GM21423 (cell line): ENCODE data around the gene JCHAIN.
"Not testable (repeated sequence)": the region's sequence is repeated elsewhere in the genome, so short reads cannot be mapped to it uniquely, and the experiment has no call there.

ENCODE experiments used
- ATAC-seq: cut with Tn5 transposase; IDR thresholded peaks from one replicate; pipeline ENCODE4 v1.9.1; 2021; ENCODE audit warnings: mild to moderate bottlenecking, moderate library complexity; ENCODE audit not compliant: unreplicated experiment

JCHAIN gene

GRCh38 chr4:70651864-70652506 is 14.3 kb downstream of the JCHAIN start:
- peak; percentile 37 for ATAC-seq

- not testable (repeated sequence) for ATAC-seq
These were observed 15.6 kb downstream of the JCHAIN start for GRCh38 chr4:70650741-70651140.

- no peak for ATAC-seq
These were observed 26.1 kb downstream of the JCHAIN start for GRCh38 chr4:70640192-70640591.

GRCh38 chr4:70637239-70637913 is 28.9 kb downstream of the JCHAIN start:
- peak; percentile 68 for ATAC-seq

DNA sequence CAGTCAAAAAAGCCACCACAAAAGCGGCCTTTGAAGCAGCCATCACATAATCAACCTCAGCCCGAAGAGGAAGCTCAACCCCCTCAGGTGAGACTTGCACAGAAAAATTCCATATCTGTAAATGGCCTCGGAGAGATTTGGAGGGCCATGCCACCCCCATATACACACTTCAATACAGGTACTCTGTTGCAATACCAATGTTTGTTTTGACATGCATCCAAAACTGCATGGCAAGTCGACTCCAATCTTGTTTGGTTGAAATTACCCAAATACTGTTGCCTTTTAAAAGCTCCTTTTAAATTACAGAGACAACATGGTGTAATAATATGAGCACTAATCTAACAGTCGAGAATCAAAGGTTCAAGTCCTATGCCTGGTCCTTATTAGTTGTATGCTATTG is 31.8 kb downstream of the JCHAIN start:
- ATAC-seq: no peak

DNA sequence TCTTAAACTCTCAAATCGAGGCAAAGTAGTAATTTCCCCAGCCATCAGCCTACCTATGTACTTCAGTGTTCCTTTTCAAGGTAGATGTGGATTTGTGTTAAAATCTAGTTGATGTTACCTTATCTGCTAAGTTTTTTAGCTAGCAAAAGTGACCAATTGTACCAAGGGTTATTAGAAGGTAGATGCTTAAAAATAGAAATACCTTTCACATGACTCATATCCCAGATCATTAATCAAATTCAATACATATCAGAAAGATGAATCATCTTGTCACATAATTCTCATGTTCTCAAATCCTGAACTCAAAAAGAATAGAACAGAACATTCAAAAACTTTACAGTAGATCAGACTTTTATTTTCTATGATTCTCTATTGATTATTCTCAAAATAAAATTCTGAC is 34.3 kb downstream of the JCHAIN start:
- ATAC-seq: no peak

DNA sequence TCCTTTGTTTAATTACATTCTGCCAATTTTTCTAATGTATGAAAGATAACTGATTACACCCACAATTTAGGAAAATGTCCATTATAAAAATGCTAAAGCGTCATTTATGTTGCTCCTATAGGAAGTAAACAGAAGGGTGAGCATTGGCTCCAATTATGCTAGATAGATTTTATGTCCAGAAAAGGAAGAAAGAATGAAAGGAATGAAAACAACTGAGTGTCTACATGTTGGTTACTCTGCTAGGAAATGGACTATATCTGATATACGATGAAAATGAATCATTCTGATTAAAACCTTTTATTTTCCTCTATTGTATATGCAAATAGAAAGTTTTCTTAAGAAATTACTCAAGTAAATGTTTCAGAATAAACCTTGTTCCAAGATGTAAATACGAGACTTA is 36.1 kb downstream of the JCHAIN start:
- no peak for ATAC-seq

GRCh38 chr4:70629469-70630090 is 36.7 kb downstream of the JCHAIN start:
- no peak for ATAC-seq

GRCh38 chr4:70628444-70628843 is 37.9 kb downstream of the JCHAIN start, which contains the start of gene ENAM:
ENAM (plus strand) TSS chr4:70628744; CDS start chr4:70629501, 757 bp downstream.
- no peak for ATAC-seq

- ATAC-seq: no peak
These were observed 38.7 kb downstream of the JCHAIN start for GRCh38 chr4:70627620-70628019.

DNA sequence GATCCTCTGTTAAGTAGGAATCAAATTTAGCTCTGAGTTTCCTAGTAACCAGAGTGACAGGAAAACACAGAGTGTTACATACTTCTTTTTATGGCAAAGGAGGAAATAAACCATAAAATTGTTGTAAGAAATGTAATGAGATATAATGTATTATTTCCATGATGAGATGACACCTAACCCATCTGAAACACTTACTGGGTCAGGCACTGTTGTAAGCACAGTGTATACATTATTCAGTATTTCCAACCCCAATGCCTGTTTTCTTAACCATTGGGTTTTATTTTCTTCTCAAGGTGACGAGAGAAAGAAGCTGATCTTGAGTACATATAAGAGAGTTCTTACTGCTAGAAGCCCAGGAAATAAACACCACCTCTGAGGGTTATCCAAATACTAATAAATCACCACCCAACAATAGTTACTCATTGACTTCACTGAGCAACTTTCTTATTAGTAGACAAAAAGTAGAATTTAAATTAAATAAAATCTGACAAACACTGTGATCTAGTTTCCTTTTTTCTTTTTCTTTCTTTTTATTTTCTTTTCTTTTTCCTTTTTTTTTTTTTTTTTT is 42.0 kb downstream of the JCHAIN start:
- no peak for ATAC-seq

DNA sequence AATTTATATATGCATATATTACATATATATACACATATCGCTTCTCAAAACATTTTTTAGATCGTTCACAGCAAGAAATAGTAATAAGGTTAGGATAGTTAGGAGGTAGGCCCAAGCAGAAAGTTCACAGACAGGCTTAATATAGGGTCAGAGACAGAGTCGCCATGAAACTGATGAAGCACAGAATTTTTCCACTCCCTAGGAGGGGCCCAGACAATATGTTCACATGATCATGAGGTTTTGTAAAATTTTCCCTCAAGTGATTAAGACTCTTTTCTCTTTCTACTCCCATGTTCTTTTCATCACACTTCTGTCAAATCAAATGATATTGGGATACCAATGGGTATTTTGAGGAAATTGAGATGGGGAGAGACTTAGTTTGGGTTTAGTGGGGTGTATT is 43.0 kb downstream of the JCHAIN start:
- ATAC-seq: no peak

DNA sequence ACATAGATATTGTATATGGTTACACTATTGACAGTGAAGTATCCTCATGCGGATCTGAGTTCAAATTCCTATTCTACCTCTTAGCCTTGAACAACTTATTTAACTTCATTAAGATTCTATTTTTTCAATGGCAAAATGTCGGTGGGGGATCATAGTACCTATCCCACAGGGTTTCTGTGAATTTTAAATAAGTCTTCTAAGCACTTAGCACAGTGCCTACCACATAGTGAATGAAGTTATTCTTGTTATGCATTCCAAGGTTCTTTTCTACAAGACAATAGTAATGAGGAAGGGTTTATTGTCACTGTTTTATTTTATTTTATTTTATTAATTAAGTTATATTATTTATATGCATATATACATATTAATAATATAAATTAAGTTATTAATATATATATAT is 46.5 kb downstream of the JCHAIN start:
- ATAC-seq: no peak

DNA sequence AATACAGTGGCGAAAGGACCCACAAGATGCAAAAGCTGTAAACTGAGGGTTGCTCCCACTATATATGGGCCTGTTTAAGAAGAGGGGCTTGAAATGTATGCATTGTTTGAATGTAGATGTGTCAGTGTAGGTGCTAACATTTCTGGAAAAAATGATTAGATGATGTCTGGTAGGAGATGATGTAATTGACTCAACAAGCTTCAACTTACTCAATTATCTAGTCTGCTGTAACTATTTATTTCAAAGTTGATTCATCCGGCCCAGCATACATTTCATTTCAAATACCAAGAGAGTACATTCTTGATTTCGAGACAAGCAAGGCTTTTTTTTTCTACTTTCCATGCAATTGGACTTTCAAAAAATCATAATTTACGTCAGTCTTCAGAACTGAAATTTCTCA is 47.0 kb downstream of the JCHAIN start:
- ATAC-seq: no peak

- no peak for ATAC-seq
These were observed 52.1 kb downstream of the JCHAIN start for GRCh38 chr4:70614184-70614555.

GRCh38 chr4:70613306-70614183 is 52.8 kb downstream of the JCHAIN start:
- peak; percentile 76 for ATAC-seq

GRCh38 chr4:70608324-70608723 is 58.0 kb downstream of the JCHAIN start:
- ATAC-seq: no peak

- no peak for ATAC-seq
These were observed 58.9 kb downstream of the JCHAIN start for GRCh38 chr4:70607334-70607853.

- no peak for ATAC-seq
These were observed 59.8 kb downstream of the JCHAIN start for GRCh38 chr4:70606459-70606858.
